ENCODE results near the gene FARS2. TPM values are rescaled to one million over a fixed set of nuclear protein-coding genes. Genes with fewer than 3 reads are reported as not detected.

FARS2 gene
- total and polyA plus RNA-seq, 7 donors: 8.1 to 21.0 (median 12.5) TPM

- no peak for DNase-seq
- Histone ChIP-seq H3K4me3 (no peak overlapping the region), H3K4me1 (peaks cover 0 to 11% (median 2%) of the 10 kb centered on the region in 4 donors), H3K27me3 (no peaks in the 10 kb centered on the region), H3K36me3 (no peaks in the 10 kb centered on the region), H3K27ac (no peak overlapping the region), H3K9me3 (peaks cover 0 to 3% (median under 1%) of the 10 kb centered on the region in 4 donors)
- no peak for TF ChIP-seq CTCF (IDR thresholded peaks at IDR 0.05)
- TF ChIP-seq POLR2A (IDR thresholded peaks at IDR 0.05): no peak
- 91 to 95% methylated on average over 7 of the region's 7 CpGs for WGBS, 2 donors
- intact Hi-C loops (cut with DNase I): no loop called here
Observed at GRCh38 chr6:5318617-5319272, 57.4 kb downstream of the FARS2 start.

- 96 to 98% methylated on average over 3 of the region's 3 CpGs for WGBS, 2 donors
Observed at GRCh38 chr6:5323979-5324378, 62.7 kb downstream of the FARS2 start.

GRCh38 chr6:5325173-5325572 is 63.9 kb downstream of the FARS2 start:
- intact Hi-C loops (cut with DNase I): no loop called here
- no peak for DNase-seq
- Histone ChIP-seq H3K27me3 (no peaks in the 10 kb centered on the region), H3K9me3 (peaks cover 0 to 5% (median 2%) of the 10 kb centered on the region in 4 donors), H3K4me1 (no peaks in the 10 kb centered on the region), H3K4me3 (no peak overlapping the region), H3K27ac (no peak overlapping the region), H3K36me3 (no peaks in the 10 kb centered on the region)
- no peak for TF ChIP-seq POLR2AphosphoS5 (IDR thresholded peaks at IDR 0.05)
- no peak for TF ChIP-seq POLR2A (IDR thresholded peaks at IDR 0.05)
- TF ChIP-seq EP300 (IDR thresholded peaks at IDR 0.05): no peak
- TF ChIP-seq CTCF (IDR thresholded peaks at IDR 0.05): no peak
- whole genome bisulfite sequencing, 2 donors: 96 to 97% methylated on average over 3 of the region's 3 CpGs

More at GRCh38 chr6:5323979-5324378, 62.7 kb downstream of the FARS2 start:
- peaks cover 0 to 5% (median 2%) of the 10 kb centered on the region in 4 donors for H3K9me3 ChIP-seq
- no peaks in the 10 kb centered on the region for H3K36me3 ChIP-seq
- intact Hi-C loops (cut with DNase I): no loop called here
- no peak overlapping the region for H3K4me3 ChIP-seq
- DNase-seq: no peak
- no peaks in the 10 kb centered on the region for H3K27me3 ChIP-seq
- H3K27ac ChIP-seq: no peak overlapping the region
- no peaks in the 10 kb centered on the region for H3K4me1 ChIP-seq
- TF ChIP-seq POLR2A (IDR thresholded peaks at IDR 0.05): no peak
- no peak for TF ChIP-seq CTCF (IDR thresholded peaks at IDR 0.05)
- no peak for TF ChIP-seq EP300 (IDR thresholded peaks at IDR 0.05)
- TF ChIP-seq POLR2AphosphoS5 (IDR thresholded peaks at IDR 0.05): no peak

- Histone ChIP-seq H3K4me3 (no peak overlapping the region), H3K27ac (no peak overlapping the region), H3K27me3 (no peaks in the 10 kb centered on the region), H3K4me1 (no peaks in the 10 kb centered on the region), H3K36me3 (no peaks in the 10 kb centered on the region), H3K9me3 (peaks cover 0 to 5% (median 2%) of the 10 kb centered on the region in 4 donors)
- TF ChIP-seq POLR2A (IDR thresholded peaks at IDR 0.05) (no peak), EP300 (IDR thresholded peaks at IDR 0.05) (no peak)
- DNase-seq: no peak
- intact Hi-C loops (cut with DNase I): no loop called here
- WGBS, 2 donors: 96 to 97% methylated on average over 7 of the region's 7 CpGs
Observed at GRCh38 chr6:5326022-5326641, 64.8 kb downstream of the FARS2 start.

GRCh38 chr6:5328800-5329199 is 67.5 kb downstream of the FARS2 start:
- Histone ChIP-seq H3K27ac (no peak overlapping the region), H3K36me3 (no peaks in the 10 kb centered on the region), H3K4me1 (peaks cover 0 to 2% (median 0%) of the 10 kb centered on the region in 4 donors), H3K4me3 (no peak overlapping the region), H3K27me3 (no peaks in the 10 kb centered on the region), H3K9me3 (peaks cover 0 to 3% (median 0%) of the 10 kb centered on the region in 4 donors)
- TF ChIP-seq POLR2A (IDR thresholded peaks at IDR 0.05) (no peak), CTCF (IDR thresholded peaks at IDR 0.05) (no peak), EP300 (IDR thresholded peaks at IDR 0.05) (no peak), POLR2AphosphoS5 (IDR thresholded peaks at IDR 0.05) (no peak)
- 85 to 91% methylated on average over 6 of the region's 6 CpGs for WGBS, 2 donors
- intact Hi-C loops (cut with DNase I): no loop called here
- DNase-seq: no peak
